Activated CD4-positive, CD25-positive, alpha-beta regulatory T cell treated with anti-CD3 and anti-CD28 coated beads, Interleukin-2, amount 50 U/mL, for 24 hours (primary cell): ENCODE measurements around the gene KIF13A.
"Not testable (repeated sequence)": the region's sequence is repeated elsewhere in the genome, so short reads cannot be mapped to it uniquely, and the experiment has no call there.

ENCODE experiments used
- ATAC-seq, 2 donors: fragments of 150-1000 bp; cut with Tn5 transposase; one replicate each; pipeline ENCODE4 v1.10.0; 2021; ENCODE audit warnings: mild to moderate bottlenecking in 1 of 2, moderate library complexity in 1 of 2

The KIF13A gene

GRCh38 chr6:17930321-17930993, 57.0 kb downstream of the KIF13A start:
- ATAC-seq, result no peak

- ATAC-seq, result no peak
These were observed 58.7 kb downstream of the KIF13A start for GRCh38 chr6:17928514-17929430.

GRCh38 chr6:17927705-17928104, 59.7 kb downstream of the KIF13A start:
- no peak for ATAC-seq

GRCh38 chr6:17923401-17923863, 64.0 kb downstream of the KIF13A start:
- ATAC-seq, result no peak

- no peak for ATAC-seq
These were observed 66.0 kb downstream of the KIF13A start for GRCh38 chr6:17921454-17921853.

- no peak for ATAC-seq
These were observed 67.9 kb downstream of the KIF13A start for GRCh38 chr6:17919496-17919895.

GRCh38 chr6:17917837-17918763, 69.3 kb downstream of the KIF13A start:
- no peak for ATAC-seq

GRCh38 chr6:17914651-17915050, 72.8 kb downstream of the KIF13A start:
- ATAC-seq, result no peak

GRCh38 chr6:17912521-17912920, 74.9 kb downstream of the KIF13A start:
- no peak for ATAC-seq

- not testable (repeated sequence) for ATAC-seq
These were observed 75.8 kb downstream of the KIF13A start for GRCh38 chr6:17911656-17912055.

GRCh38 chr6:17910189-17910588, 77.2 kb downstream of the KIF13A start:
- ATAC-seq, result no peak

GRCh38 chr6:17908831-17909230, 78.6 kb downstream of the KIF13A start:
- no peak for ATAC-seq

GRCh38 chr6:17907406-17908229, 79.8 kb downstream of the KIF13A start:
- peak; percentile 43 to 51 for ATAC-seq

- ATAC-seq, result no peak
These were observed 81.5 kb downstream of the KIF13A start for GRCh38 chr6:17905611-17906592.

- no peak for ATAC-seq
These were observed 82.8 kb downstream of the KIF13A start for GRCh38 chr6:17904491-17905120.

- ATAC-seq, result no peak
These were observed 84.5 kb downstream of the KIF13A start for GRCh38 chr6:17902974-17903373.

GRCh38 chr6:17901493-17901892, 85.9 kb downstream of the KIF13A start:
- no peak for ATAC-seq

- ATAC-seq, result no peak
These were observed 87.4 kb downstream of the KIF13A start for GRCh38 chr6:17900011-17900410.

GRCh38 chr6:17899491-17899890, 87.9 kb downstream of the KIF13A start:
- ATAC-seq, result no peak

GRCh38 chr6:17897681-17898080, 89.8 kb downstream of the KIF13A start:
- no peak for ATAC-seq
